Smooth muscle cell (in vitro differentiated cells): Measurements from ENCODE around the gene PANK4. TPM values are rescaled to one million over a fixed set of nuclear protein-coding genes. Genes with fewer than 3 reads are reported as not detected.

Experiments used
- DNase-seq: peaks from one replicate; lab custom pipeline; 2025; ENCODE audit not compliant: unreplicated experiment; lab: John Stamatoyannopoulos, UW
- H2AFZ ChIP-seq: fragments of 200-600 bp; sonication (generic); 2 replicates; pipeline ENCODE4 v1.6.0; 2016; ENCODE audit warnings: antibody characterized with exemption, low read depth, mild to moderate bottlenecking
- H3F3A ChIP-seq: fragments of 200-600 bp; sonication (generic); 2 replicates; pipeline ENCODE4 v1.6.0; 2017; ENCODE audit warnings: antibody characterized with exemption, low read depth
- H3K27ac ChIP-seq: fragments of 200-600 bp; sonication (generic); 2 replicates; pipeline ENCODE4 v1.5.1; 2016; ENCODE audit warnings: low read depth, mild to moderate bottlenecking
- H3K27me3 ChIP-seq: fragments of 200-600 bp; sonication (generic); 2 replicates; pipeline ENCODE4 v1.6.1; 2016; ENCODE audit warnings: low read depth, mild to moderate bottlenecking
- H3K36me3 ChIP-seq: fragments of 200-600 bp; sonication (generic); 2 replicates; pipeline ENCODE4 v1.5.1; 2016; ENCODE audit warnings: low read depth
- H3K4me1 ChIP-seq: fragments of 200-600 bp; sonication (generic); 2 replicates; pipeline ENCODE4 v1.5.1; 2016; ENCODE audit warnings: low read depth
- H3K4me2 ChIP-seq: fragments of 200-600 bp; sonication (generic); 2 replicates; pipeline ENCODE4 v1.6.0; 2016; ENCODE audit warnings: mild to moderate bottlenecking
- H3K4me3 ChIP-seq: fragments of 200-600 bp; sonication (generic); 2 replicates; pipeline ENCODE4 v1.5.1; 2016; ENCODE audit warnings: mild to moderate bottlenecking
- H3K79me2 ChIP-seq: fragments of 200-600 bp; sonication (generic); 2 replicates; pipeline ENCODE4 v1.6.0; 2016; ENCODE audit warnings: low read depth, mild to moderate bottlenecking
- H3K9ac ChIP-seq: fragments of 200-600 bp; sonication (generic); 2 replicates; pipeline ENCODE4 v1.6.0; 2016; ENCODE audit warnings: low read depth
- H3K9me3 ChIP-seq: fragments of 200-600 bp; sonication (generic); replicated peaks from 2 replicates; pipeline ENCODE4 v1.5.1; 2016; ENCODE audit warnings: low read depth
- H4K20me1 ChIP-seq: fragments of 200-600 bp; sonication (generic); 2 replicates; pipeline ENCODE4 v1.6.0; 2016; ENCODE audit warnings: low read depth
- WGBS: methylation state at CpG from one replicate; pipeline ENCODE4 v1.1.7; 2016; ENCODE audit warnings: low lambda C conversion rate; 5-methylcytosine and 5-hydroxymethylcytosine counted together
- polyA plus RNA-seq: library from polyadenylated mRNA; unstranded; fragments of >200 nt; fragmentation: Nextera tagmentation; extraction: Ambion mirVana; gene quantifications from 2 replicates; pipeline ENCODE4 v1.2.1, GENCODE V29; 2016
- total RNA-seq: library from RNA; depleted of rRNA; stranded (reverse); fragments of >200 nt; gene quantifications from 2 replicates; pipeline ENCODE4 v1.2.3, GENCODE V29; 2014
- TF ChIP-seq, protein P1 (sequence below): fragments of 200-600 bp; sonication (generic); IDR thresholded peaks from 2 replicates; pipeline ENCODE4 v1.5.1; 2017; ENCODE audit warnings: borderline replicate concordance, mild to moderate bottlenecking, antibody characterized with exemption; ENCODE audit not compliant: insufficient read depth, poor library complexity, severe bottlenecking

The PANK4 gene
- total and polyA plus RNA-seq, 2 experiments from 2014 or later = 28.4 to 28.7 TPM

DNA sequence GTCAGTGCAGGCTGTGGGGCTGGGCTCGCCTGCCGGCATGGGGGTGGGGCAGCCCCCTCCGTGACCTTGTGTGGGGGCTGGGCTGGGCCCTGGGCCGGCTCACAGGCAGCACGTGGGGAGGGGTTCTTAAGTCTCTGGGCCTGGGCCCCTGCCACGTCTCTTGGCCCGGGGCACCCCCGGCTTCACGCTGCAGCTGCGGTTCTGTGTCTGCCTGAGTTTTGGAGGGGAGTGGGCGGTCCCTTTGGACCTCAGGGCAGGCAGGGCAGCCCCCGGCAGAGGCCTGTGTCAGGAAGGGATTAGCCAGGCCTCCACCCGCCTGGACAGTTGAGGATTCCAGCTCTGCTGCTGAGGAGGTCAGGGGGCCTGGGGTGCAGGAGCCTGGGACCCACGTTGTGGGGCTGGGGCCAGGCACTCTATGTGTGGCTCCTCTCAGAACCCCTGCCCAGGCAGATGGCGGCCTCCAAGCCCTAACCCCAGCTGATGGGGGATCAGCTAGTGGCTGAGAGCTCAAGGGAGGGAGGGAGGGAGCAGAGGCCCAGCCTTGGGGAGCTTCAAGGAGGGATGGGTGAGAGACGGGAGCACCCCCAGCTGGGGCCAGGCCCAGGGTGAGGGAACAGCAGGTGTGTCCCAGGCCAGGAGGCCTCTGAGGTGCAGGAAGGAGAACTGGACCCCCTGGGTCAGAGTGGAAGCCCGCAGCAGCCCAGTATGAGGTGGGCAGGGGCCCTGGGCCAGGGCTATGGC lies 52.1 kb downstream of the PANK4 start:
- Histone ChIP-seq H3F3A (no peaks in the 10 kb centered on the region), H3K79me2 (no peaks in the 10 kb centered on the region), H4K20me1 (no peaks in the 10 kb centered on the region), H3K27ac (no peak overlapping the region), H3K4me3 (no peak overlapping the region), H3K4me2 (no peak overlapping the region), H2AFZ (no peak overlapping the region), H3K4me1 (peaks cover 19% of the 10 kb centered on the region), H3K27me3 (no peaks in the 10 kb centered on the region), H3K36me3 (no peaks in the 10 kb centered on the region), H3K9me3 (no peaks in the 10 kb centered on the region), H3K9ac (no peak overlapping the region)
- DNase-seq = no peak
- TF ChIP-seq, protein P1, sequence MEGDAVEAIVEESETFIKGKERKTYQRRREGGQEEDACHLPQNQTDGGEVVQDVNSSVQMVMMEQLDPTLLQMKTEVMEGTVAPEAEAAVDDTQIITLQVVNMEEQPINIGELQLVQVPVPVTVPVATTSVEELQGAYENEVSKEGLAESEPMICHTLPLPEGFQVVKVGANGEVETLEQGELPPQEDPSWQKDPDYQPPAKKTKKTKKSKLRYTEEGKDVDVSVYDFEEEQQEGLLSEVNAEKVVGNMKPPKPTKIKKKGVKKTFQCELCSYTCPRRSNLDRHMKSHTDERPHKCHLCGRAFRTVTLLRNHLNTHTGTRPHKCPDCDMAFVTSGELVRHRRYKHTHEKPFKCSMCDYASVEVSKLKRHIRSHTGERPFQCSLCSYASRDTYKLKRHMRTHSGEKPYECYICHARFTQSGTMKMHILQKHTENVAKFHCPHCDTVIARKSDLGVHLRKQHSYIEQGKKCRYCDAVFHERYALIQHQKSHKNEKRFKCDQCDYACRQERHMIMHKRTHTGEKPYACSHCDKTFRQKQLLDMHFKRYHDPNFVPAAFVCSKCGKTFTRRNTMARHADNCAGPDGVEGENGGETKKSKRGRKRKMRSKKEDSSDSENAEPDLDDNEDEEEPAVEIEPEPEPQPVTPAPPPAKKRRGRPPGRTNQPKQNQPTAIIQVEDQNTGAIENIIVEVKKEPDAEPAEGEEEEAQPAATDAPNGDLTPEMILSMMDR = no peak
- WGBS = 61% methylated on average over 17 of the region's 17 CpGs

DNA sequence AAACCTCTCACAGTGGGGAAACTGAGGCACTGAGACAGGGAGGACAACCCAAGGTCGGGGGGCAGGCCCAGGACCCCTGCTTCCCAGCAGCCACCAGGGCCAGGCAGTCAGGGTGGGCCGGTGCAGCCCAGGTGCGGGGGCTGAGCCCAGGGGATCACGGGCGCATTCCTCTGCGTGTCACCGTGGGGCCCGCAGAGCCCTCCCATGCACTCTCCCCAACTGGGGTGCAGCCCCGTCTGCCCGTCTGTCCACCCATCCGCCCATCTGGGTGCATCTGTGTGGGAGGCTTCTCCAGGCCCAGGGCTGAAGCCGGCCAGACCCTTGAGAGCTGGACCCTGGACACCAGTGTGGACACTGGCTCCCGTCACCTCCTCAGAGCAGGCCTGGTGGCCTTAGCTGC lies 53.2 kb downstream of the PANK4 start:
- H3K27ac ChIP-seq = no peak overlapping the region
- no peaks in the 10 kb centered on the region for H3K79me2 ChIP-seq
- 93% methylated on average over 13 of the region's 13 CpGs for WGBS
- H3K9me3 ChIP-seq = no peaks in the 10 kb centered on the region
- H3K4me1 ChIP-seq = peaks cover 19% of the 10 kb centered on the region
- no peak for DNase-seq
- no peaks in the 10 kb centered on the region for H4K20me1 ChIP-seq
- H3K9ac ChIP-seq = no peak overlapping the region
- H2AFZ ChIP-seq = no peak overlapping the region
- no peaks in the 10 kb centered on the region for H3K27me3 ChIP-seq
- H3K4me2 ChIP-seq = no peak overlapping the region
- H3K36me3 ChIP-seq = no peaks in the 10 kb centered on the region
- TF ChIP-seq, protein P1 = no peak
- H3K4me3 ChIP-seq = no peak overlapping the region
- H3F3A ChIP-seq = no peaks in the 10 kb centered on the region

DNA sequence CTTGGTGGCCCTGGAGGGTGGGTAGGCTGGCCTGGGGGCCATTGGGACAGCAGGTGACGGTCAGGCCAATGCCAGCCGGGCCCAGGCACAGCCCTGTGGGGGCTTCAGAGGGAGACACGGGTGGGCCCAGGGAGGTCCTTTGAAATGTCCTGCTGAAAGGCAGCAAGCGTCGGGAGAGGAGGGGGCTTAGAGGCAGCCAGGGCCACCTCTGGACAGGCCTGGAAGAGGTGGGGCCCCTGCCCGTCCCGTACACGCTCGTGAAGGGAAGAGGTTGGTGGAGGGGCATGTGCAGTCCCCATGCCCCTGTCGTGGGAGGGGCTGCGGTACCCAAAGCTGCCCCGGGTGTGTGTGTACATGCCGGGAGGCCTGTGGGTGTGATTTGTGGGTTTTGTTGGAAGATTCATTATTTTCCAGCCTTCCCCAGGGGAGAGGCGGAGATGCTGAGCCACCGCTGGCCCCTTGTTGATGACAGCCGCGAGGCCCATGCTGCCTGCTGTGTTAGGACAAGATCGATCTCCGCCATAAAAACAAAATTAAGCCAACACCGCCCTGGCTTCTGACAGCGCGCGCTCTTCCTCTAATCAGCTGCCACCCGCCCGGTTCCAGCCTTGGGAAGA lies 53.7 kb downstream of the PANK4 start:
- Histone ChIP-seq H3K4me3 (no peak overlapping the region), H3K4me2 (no peak overlapping the region), H3K27me3 (no peaks in the 10 kb centered on the region), H3F3A (no peaks in the 10 kb centered on the region), H3K79me2 (no peaks in the 10 kb centered on the region), H3K27ac (no peak overlapping the region), H3K36me3 (no peaks in the 10 kb centered on the region), H3K4me1 (peaks cover 19% of the 10 kb centered on the region), H3K9ac (no peak overlapping the region), H3K9me3 (no peaks in the 10 kb centered on the region), H2AFZ (no peak overlapping the region), H4K20me1 (no peaks in the 10 kb centered on the region)
- TF ChIP-seq, protein P1 = no peak
- DNase-seq = no peak
- 87% methylated on average over 25 of the region's 25 CpGs for WGBS
